ENCODE measurements around the gene PPEF1.
"Not testable (repeated sequence)": the region's sequence is repeated elsewhere in the genome, so short reads cannot be mapped to it uniquely, and the experiment has no call there.

The PPEF1 gene

GRCh38 chrX:18702362-18703195 is 4.9 kb upstream of the PPEF1 start:
- no peak for DNase-seq

DNA sequence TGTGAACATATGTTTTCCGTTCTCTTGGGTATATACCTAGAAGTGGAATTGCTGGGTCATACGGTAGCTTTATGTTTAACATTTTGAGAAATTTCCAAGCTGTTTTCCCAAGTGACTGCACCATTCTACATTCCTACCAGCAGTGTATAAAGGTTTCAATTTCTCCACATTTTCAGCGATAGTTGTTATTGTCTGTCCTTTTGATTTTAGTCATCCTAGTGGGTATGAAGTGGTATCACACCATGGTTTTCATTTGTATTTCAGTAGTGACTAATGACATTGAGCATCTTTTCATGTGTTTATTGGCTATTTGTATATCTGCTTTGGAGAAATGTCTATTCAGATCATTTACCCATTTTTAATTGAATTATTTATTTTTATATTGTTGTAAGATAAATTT is 2.4 kb downstream of the PPEF1 start:
- no peak for DNase-seq

DNA sequence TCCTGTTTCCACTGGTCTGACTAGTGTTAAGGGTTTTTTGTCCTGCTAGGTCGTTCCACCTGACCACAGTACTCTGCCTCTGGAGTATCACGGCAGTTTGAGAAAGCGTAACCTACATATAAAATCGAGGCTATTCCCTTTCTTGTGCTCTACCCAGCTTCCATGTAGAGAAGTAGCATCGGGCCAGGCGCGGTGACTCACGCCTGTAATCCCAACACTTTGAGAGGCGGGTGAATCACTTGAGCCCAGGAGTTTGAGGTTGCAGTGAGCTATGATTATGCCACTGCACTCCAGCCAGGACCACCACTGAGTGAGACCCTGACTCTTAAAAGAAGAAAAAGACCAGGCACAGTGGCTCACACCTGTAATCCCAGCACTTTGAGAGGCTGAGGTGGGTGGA is 7.5 kb downstream of the PPEF1 start:
- no peak for DNase-seq

GRCh38 chrX:18719852-18720251 is 12.4 kb downstream of the PPEF1 start:
- DNase-seq: no peak

GRCh38 chrX:18721683-18722499 is 14.4 kb downstream of the PPEF1 start:
- no peak for DNase-seq

GRCh38 chrX:18722500-18723071 is 15.1 kb downstream of the PPEF1 start:
- DNase-seq: no peak

- DNase-seq: no peak
Observed at GRCh38 chrX:18725310-18725943, 18.0 kb downstream of the PPEF1 start.

GRCh38 chrX:18733287-18733686 is 25.8 kb downstream of the PPEF1 start:
- no peak for DNase-seq

GRCh38 chrX:18739609-18740008 is 32.2 kb downstream of the PPEF1 start:
- DNase-seq: not testable (repeated sequence)

DNA sequence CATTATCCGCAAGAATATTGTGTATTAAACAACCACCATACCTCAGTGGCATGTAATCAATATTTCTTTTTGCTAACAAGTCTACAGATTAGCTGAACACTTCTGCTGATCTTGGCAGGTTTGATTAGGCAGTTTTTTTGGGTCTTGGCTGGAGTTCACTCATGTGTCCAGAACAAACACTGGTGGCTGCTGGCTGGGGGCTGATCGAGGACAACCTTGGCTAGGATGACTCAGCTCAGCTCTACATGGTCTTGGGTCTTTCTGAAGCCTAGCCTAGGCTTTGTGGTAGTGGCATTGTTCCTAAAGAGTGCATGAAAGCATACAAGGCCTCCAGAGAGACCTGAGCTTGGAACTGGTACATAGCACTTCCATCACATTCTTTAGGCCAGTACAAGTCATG is 41.1 kb downstream of the PPEF1 start:
- no peak for DNase-seq

DNA sequence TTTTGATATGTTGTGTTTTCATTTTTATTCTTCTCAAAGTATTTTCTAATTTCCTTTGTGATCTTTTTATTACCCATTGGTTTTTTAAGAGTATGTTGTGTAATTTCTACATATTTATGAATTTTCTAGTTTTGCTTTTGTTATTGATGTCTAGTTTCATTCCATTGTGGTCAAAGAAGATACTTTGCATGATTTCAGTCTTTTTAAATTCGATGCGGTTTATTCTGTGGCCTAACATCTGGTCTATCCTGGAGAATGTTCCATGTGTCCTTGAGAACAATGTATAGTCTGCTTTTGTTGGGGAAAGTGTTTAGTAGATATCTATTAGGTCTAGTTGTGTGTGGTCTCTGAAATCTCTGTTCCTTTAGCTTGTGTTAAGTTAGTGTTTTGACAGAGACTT is 46.2 kb downstream of the PPEF1 start:
- no peak for DNase-seq

- no peak for DNase-seq
Observed at GRCh38 chrX:18755651-18756050, 48.2 kb downstream of the PPEF1 start.

- DNase-seq: no peak
Observed at GRCh38 chrX:18757956-18758932, 50.8 kb downstream of the PPEF1 start.

GRCh38 chrX:18761750-18762149 is 54.3 kb downstream of the PPEF1 start:
- no peak for DNase-seq

GRCh38 chrX:18763106-18763505 is 55.7 kb downstream of the PPEF1 start:
- not testable (repeated sequence) for DNase-seq

DNA sequence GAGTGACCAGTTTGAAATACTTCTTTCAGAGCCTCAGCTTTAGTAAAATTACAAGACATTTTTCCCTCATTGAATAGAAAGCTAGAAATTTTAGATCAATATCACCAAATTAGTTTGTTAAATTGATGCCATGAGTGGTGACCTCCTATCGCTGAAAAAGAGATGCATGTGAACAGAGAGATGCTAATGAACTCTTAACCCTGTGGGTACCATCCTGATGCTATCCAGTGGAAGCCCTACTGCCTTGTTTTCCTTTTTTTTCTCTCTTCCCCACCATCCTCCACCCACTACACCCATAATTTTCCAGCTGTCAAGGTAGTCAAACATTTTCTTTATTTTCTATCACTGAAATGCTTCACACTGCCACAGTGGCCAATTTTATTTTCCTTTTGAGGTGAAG is 61.9 kb downstream of the PPEF1 start:
- DNase-seq: no peak

DNA sequence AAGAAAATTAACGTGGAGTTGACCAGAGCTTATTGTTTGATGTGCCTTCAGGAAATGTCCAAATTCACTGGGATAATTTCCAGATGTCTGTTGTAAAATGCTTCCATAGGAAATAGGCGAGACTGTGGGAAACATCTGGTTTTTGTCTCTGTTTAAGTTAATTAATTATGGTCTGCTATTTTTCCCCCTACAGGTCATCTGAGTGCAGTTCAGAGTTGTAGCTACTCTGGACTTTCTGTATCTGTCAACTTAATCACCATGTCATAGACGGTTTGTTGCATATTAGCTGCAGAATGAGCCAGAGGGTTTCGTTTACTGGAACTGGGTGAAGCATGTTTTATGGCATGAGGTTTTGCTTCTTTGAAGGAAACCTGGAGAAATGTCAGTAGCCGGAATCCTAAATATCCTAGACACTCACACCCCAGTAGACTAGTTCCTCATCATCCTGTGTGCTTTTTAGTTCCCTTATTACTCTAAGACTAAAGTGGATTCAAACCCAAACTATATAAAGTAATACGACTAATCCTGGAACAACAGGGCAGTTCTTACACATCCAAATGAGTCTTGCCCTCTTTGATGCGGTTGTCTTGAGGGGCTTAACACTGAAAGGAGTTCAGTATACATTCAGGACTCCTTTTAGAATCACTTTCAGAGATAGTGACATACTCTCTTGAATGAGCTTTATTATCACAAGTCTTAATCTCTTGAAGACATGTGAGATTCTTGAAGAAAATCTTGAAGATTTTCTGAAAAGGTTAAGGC is 62.5 kb downstream of the PPEF1 start:
- DNase-seq: no peak

DNA sequence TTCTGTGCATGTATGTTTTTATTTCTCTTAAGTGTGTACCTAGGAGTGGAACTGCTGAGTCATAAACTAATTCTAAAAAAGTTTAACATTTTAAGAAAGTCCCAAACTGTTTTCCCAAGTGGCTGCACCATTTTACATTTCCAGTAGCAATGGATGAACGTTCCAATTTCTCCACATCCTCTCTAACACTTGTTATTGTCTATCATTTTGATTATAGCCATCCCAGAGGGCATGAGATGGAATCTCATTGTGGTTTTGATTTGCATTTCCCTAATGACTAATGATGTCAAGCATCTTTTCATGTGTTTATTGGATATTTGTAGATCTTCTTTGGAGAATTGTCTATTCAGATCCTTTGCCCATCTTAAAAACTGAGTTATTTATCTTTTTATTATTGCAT is 82.5 kb downstream of the PPEF1 start:
- no peak for DNase-seq

- no peak for DNase-seq
Observed at GRCh38 chrX:18792828-18793227, 85.4 kb downstream of the PPEF1 start.

GRCh38 chrX:18793601-18794089 is 86.2 kb downstream of the PPEF1 start:
- no peak for DNase-seq

DNA sequence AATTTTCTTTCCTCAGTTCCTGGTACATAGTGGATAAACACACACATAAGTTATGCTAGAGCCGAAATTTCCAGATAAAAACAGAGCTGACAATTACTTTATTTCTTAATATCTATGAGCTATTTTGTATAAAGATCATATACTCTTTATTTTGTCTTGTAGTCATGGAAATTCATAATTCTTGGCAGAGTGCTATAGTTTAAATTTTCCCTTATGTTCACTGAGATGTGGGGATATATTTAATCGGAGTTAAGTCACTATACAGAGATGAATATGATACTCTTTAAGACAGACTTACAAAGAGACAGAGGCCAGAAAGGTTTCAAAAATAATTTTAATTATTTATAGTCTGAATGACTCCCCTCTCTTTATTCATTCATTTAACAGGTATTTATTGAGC is 89.7 kb downstream of the PPEF1 start:
- no peak for DNase-seq
